ENCODE measurements around the gene NFASC.

NFASC gene

DNA sequence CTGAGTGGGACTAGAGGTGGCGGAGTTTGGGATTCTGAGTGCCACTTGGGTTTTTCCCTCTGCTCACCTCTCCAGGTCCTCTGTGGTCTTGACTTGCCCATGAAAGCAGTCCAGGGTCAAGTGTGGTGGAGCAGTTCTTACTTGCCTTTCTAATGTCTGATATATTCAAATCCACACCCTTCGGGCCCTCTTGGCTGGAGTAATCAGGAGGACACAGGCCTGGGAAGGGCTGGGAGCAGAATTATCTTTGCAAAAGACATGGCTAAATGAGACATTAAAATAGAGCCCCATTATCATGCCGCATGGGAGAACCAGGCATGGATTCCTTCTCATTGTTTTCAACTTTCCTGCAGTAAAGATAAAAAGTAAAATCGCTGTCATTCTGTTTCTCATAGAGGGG lies 74.0 kb downstream of the NFASC start:
- TF ChIP-seq REST (IDR thresholded peaks at IDR 0.05; ENCODE audit: insufficient read depth in 1 of 2, low read depth in 2 of 2, low read length in 2 of 2) (no peak), SIN3A (IDR thresholded peaks at IDR 0.05; ENCODE audit: borderline replicate concordance, insufficient read depth, low read length) (no peak), FOXP2 (optimal IDR thresholded peaks at IDR 0.05; ENCODE audit: borderline replicate concordance, extremely low read depth, extremely low read length, insufficient read depth) (no peak)

DNA sequence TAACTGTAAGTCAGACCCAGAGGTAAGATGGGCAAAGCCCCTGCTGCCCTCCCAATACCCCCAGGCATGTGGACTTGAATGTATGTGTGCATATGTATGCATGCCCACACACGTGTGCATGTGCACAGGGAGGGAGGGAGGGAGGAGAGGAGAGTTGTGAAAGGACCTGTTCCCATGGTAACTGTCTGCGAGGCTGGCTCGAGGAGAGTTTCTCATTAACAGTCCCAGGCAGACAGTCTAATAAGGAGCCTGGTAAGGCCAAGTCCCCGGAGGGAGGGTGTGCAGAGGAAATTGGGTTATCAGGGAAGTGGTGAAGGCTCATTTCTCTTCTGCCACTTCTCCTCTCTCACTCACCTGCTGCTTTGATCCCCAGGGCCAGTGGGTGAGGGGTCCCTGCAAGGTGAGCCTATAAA lies 74.9 kb downstream of the NFASC start:
- no peak for TF ChIP-seq SIN3A (IDR thresholded peaks at IDR 0.05; ENCODE audit: borderline replicate concordance, insufficient read depth, low read length)
- no peak for TF ChIP-seq POLR2AphosphoS5 (IDR thresholded peaks at IDR 0.05; ENCODE audit: low read depth, low read length)
- TF ChIP-seq REST (IDR thresholded peaks at IDR 0.05; ENCODE audit: insufficient read depth in 1 of 2, low read depth in 2 of 2, low read length in 2 of 2) = no peak
- TF ChIP-seq FOXP2 (optimal IDR thresholded peaks at IDR 0.05; ENCODE audit: borderline replicate concordance, extremely low read depth, extremely low read length, insufficient read depth) = no peak
- no peak for TF ChIP-seq TAF1 (IDR thresholded peaks at IDR 0.05; ENCODE audit: borderline replicate concordance, insufficient read depth, low read length)

- TF ChIP-seq TAF1 (IDR thresholded peaks at IDR 0.05; ENCODE audit: borderline replicate concordance, insufficient read depth, low read length) (no peak), POLR2AphosphoS5 (IDR thresholded peaks at IDR 0.05; ENCODE audit: low read depth, low read length) (no peak), FOXP2 (optimal IDR thresholded peaks at IDR 0.05; ENCODE audit: borderline replicate concordance, extremely low read depth, extremely low read length, insufficient read depth) (no peak)
Measured at GRCh38 chr1:204946640-204947039, 76.0 kb downstream of the NFASC start.

DNA sequence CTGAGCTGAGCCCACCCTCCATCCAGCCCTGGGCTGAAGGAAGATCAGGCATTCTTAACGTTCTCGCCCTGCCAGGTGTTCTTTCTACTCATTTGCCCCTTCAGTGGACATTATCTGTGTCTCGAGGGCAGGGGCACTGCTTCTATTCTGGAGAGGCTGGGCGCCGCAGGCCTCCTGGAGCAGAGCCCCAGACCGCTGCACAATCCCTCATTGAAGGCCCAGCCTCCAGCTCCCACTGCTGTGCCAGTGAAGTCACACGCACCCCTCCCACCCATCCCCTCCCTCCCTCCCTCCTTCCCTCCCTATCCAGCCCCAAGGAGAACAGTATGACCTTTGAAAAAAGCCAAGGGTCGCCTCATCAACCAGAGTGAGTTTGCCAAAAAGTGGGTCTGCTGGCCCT lies 76.7 kb downstream of the NFASC start:
- no peak for TF ChIP-seq TAF1 (IDR thresholded peaks at IDR 0.05; ENCODE audit: borderline replicate concordance, insufficient read depth, low read length)
- no peak for TF ChIP-seq POLR2AphosphoS5 (IDR thresholded peaks at IDR 0.05; ENCODE audit: low read depth, low read length)
- TF ChIP-seq SIN3A (IDR thresholded peaks at IDR 0.05; ENCODE audit: borderline replicate concordance, insufficient read depth, low read length) = no peak
- TF ChIP-seq REST (IDR thresholded peaks at IDR 0.05; ENCODE audit: insufficient read depth in 1 of 2, low read depth in 2 of 2, low read length in 2 of 2) = no peak

DNA sequence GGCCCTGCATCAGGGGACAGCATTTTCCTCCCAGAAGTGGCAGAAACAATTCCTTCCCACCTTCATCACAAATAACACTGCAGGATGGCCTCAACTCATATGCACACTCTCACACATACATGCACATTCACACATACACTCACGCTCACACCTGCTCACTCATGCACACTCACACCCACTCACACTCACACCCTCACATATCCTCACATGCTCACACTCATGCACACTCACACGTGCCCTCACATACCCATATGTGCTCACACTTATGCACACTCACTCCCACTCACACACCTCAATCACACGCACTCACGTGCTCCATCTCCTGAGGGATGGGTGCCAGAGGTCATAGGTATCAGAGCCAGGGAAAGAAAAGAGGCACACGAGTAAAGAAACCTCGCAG lies 77.1 kb downstream of the NFASC start:
- TF ChIP-seq POLR2AphosphoS5 (IDR thresholded peaks at IDR 0.05; ENCODE audit: low read depth, low read length) (no peak), FOXP2 (optimal IDR thresholded peaks at IDR 0.05; ENCODE audit: borderline replicate concordance, extremely low read depth, extremely low read length, insufficient read depth) (no peak), TAF1 (IDR thresholded peaks at IDR 0.05; ENCODE audit: borderline replicate concordance, insufficient read depth, low read length) (no peak), REST (IDR thresholded peaks at IDR 0.05; ENCODE audit: insufficient read depth in 1 of 2, low read depth in 2 of 2, low read length in 2 of 2) (no peak), SIN3A (IDR thresholded peaks at IDR 0.05; ENCODE audit: borderline replicate concordance, insufficient read depth, low read length) (no peak)
